GM23338 (cell line): ENCODE results near the gene GPR83. TPM values are rescaled to one million over a fixed set of nuclear protein-coding genes. Genes with fewer than 3 reads are reported as not detected.

Experiments
- ATAC-seq: fragments of 200-7000 bp; cut with Tn5 transposase; 3 replicates; pipeline ENCODE4 v1.9.1; 2020
- DNase-seq: peaks from one replicate; pipeline ENCODE4 v3.0.0-alpha.2; 2015; ENCODE audit warnings: low spot score
- H2AFZ ChIP-seq: fragments of 200-600 bp; sonication (generic); 2 replicates; pipeline ENCODE4 v1.8.0; 2016; ENCODE audit warnings: antibody characterized with exemption, mild to moderate bottlenecking, moderate library complexity
- H3F3A ChIP-seq: fragments of 200-600 bp; sonication (generic); replicated peaks from 2 replicates; pipeline ENCODE4 v1.8.0; 2017; ENCODE audit warnings: antibody characterized with exemption, mixed run types, low read depth
- H3K27ac ChIP-seq: fragments of 200-600 bp; sonication (generic); 2 replicates; pipeline ENCODE4 v1.6.1; 2016; ENCODE audit warnings: low read depth
- H3K27me3 ChIP-seq: fragments of 200-600 bp; sonication (generic); 2 replicates; pipeline ENCODE4 v1.8.0; 2016; ENCODE audit warnings: mild to moderate bottlenecking, mixed run types, moderate library complexity; ENCODE audit not compliant: insufficient read depth
- H3K36me3 ChIP-seq: fragments of 200-600 bp; sonication (generic); 2 replicates; pipeline ENCODE4 v1.8.0; 2016; ENCODE audit warnings: mild to moderate bottlenecking; ENCODE audit not compliant: insufficient read depth
- H3K4me1 ChIP-seq: fragments of 200-600 bp; sonication (generic); 2 replicates; pipeline ENCODE4 v1.8.0; 2016; ENCODE audit warnings: mild to moderate bottlenecking, moderate library complexity; ENCODE audit not compliant: insufficient read depth
- H3K4me2 ChIP-seq: fragments of 200-600 bp; sonication (generic); 2 replicates; pipeline ENCODE4 v1.7.1; 2017; ENCODE audit warnings: mixed run types
- H3K4me3 ChIP-seq: fragments of 200-600 bp; sonication (generic); 2 replicates; pipeline ENCODE4 v1.6.1; 2016; ENCODE audit warnings: mixed run types
- H3K79me2 ChIP-seq: fragments of 200-600 bp; sonication (generic); replicated peaks from 2 replicates; pipeline ENCODE4 v1.8.0; 2017; ENCODE audit warnings: mild to moderate bottlenecking; ENCODE audit not compliant: insufficient read depth
- H3K9me2 ChIP-seq: fragments of 200-600 bp; sonication (generic); 2 replicates; pipeline ENCODE4 v1.8.0; 2017; ENCODE audit not compliant: insufficient read depth
- H4K20me1 ChIP-seq: fragments of 200-600 bp; sonication (generic); replicated peaks from 2 replicates; pipeline ENCODE4 v1.8.0; 2017; ENCODE audit warnings: mild to moderate bottlenecking; ENCODE audit not compliant: insufficient read depth
- H3K27ac Mint-ChIP-seq: 2 replicates; pipeline ENCODE4 v1.8.0; 2020; ENCODE audit warnings: inconsistent platforms, mild to moderate bottlenecking, moderate library complexity, mixed read lengths
- H3K27me3 Mint-ChIP-seq: 3 replicates; pipeline ENCODE4 v1.8.0; 2022; ENCODE audit warnings: low read depth, mild to moderate bottlenecking, moderate library complexity, mixed read lengths, inconsistent platforms; ENCODE audit not compliant: insufficient read depth, poor library complexity
- H3K36me3 Mint-ChIP-seq: 3 replicates; pipeline ENCODE4 v1.8.0; 2021; ENCODE audit warnings: low read depth, mild to moderate bottlenecking, inconsistent platforms, moderate library complexity, mixed read lengths
- H3K4me1 Mint-ChIP-seq: 3 replicates; pipeline ENCODE4 v1.8.0; 2020; ENCODE audit warnings: mild to moderate bottlenecking, inconsistent platforms, mixed read lengths
- H3K4me3 Mint-ChIP-seq: 3 replicates; pipeline ENCODE4 v1.8.0; 2021; ENCODE audit warnings: moderate library complexity, mild to moderate bottlenecking, inconsistent platforms, mixed read lengths
- H3K9me3 Mint-ChIP-seq: 3 replicates; pipeline ENCODE4 v1.8.0; 2020; ENCODE audit warnings: moderate library complexity, mild to moderate bottlenecking, inconsistent platforms, mixed read lengths
- EZH2phosphoT487 ChIP-seq: fragments of 200-600 bp; sonication (generic); IDR thresholded peaks from one replicate; pipeline ENCODE4 v1.8.1; 2018; ENCODE audit warnings: antibody characterized with exemption; ENCODE audit not compliant: unreplicated experiment
- JUNB ChIP-seq: IDR thresholded peaks from one replicate; pipeline ENCODE4 v1.6.1; 2016; ENCODE audit warnings: antibody characterized with exemption; ENCODE audit not compliant: unreplicated experiment
- NANOG ChIP-seq: IDR thresholded peaks from 2 replicates; pipeline ENCODE4 v1.6.1; 2016; ENCODE audit warnings: antibody characterized with exemption, borderline replicate concordance
- POLR2AphosphoS5 ChIP-seq: IDR thresholded peaks from 2 replicates; pipeline ENCODE4 v1.6.1; 2016; ENCODE audit warnings: antibody characterized with exemption, low read depth
- STAT1 ChIP-seq: IDR thresholded peaks from one replicate; pipeline ENCODE4 v1.6.1; 2016; ENCODE audit warnings: antibody characterized with exemption; ENCODE audit not compliant: unreplicated experiment
- polyA plus RNA-seq: library from polyadenylated mRNA; unstranded; fragments of >200 nt; fragmentation: Nextera tagmentation; extraction: Ambion mirVana; gene quantifications from 2 replicates; pipeline ENCODE4 v1.2.1, GENCODE V29; 2016
- total RNA-seq: library from RNA; depleted of rRNA; stranded (reverse); fragments of >200 nt; shearing (Covaris generic); gene quantifications from 2 replicates; pipeline ENCODE4 v1.2.3, GENCODE V29; 2014
- TF ChIP-seq, protein P1 (sequence below), 2 experiments: fragments of 200-600 bp in 1 of 2; sonication (generic) in 1 of 2; conservative IDR thresholded peaks; 2 replicates each; pipeline versions ENCODE4 v1.5.1 to v1.6.1; 2016 to 2017; ENCODE audit warnings: antibody characterized with exemption in 2 of 2, low read depth in 2 of 2, mild to moderate bottlenecking in 2 of 2, moderate library complexity in 1 of 2
- TF ChIP-seq, protein P2 (sequence below): fragments of 250-450 bp; sonication (Bioruptor Pico); IDR thresholded peaks from 2 replicates; pipeline ENCODE4 v1.5.0; 2020; ENCODE audit warnings: mild to moderate bottlenecking, moderate library complexity
- TF ChIP-seq, protein P3 (sequence below): IDR thresholded peaks from 2 replicates; pipeline ENCODE4 v1.6.1; 2016; ENCODE audit warnings: antibody characterized with exemption

GPR83 gene
- total and polyA plus RNA-seq, 2 experiments from 2014 or later = 0.17 to 0.18 TPM

DNA sequence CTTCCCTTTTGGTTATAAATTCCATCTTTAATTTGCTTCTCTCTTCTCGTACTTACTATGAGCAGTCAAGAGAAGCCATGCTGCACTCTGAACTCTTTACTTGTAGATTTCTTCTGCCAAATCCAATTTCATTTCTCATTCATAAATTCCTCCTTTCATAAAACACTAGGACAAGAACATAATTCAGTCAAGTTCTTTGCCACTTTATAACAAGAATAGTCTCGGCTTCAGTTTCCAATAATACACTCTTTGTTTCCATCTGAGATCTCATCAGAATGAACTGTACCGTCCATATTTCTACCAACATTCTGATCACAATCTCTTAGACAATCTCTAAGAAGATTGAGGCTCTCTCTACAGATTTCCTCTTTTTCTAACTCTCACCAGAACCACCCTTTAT, 71.7 kb downstream of the GPR83 start (continued):
- TF ChIP-seq, protein P1, sequence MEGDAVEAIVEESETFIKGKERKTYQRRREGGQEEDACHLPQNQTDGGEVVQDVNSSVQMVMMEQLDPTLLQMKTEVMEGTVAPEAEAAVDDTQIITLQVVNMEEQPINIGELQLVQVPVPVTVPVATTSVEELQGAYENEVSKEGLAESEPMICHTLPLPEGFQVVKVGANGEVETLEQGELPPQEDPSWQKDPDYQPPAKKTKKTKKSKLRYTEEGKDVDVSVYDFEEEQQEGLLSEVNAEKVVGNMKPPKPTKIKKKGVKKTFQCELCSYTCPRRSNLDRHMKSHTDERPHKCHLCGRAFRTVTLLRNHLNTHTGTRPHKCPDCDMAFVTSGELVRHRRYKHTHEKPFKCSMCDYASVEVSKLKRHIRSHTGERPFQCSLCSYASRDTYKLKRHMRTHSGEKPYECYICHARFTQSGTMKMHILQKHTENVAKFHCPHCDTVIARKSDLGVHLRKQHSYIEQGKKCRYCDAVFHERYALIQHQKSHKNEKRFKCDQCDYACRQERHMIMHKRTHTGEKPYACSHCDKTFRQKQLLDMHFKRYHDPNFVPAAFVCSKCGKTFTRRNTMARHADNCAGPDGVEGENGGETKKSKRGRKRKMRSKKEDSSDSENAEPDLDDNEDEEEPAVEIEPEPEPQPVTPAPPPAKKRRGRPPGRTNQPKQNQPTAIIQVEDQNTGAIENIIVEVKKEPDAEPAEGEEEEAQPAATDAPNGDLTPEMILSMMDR (conservative IDR thresholded peaks at IDR 0.05; ENCODE audit: low read depth in 2 of 2) = no peak
- no peak for TF ChIP-seq NANOG

DNA sequence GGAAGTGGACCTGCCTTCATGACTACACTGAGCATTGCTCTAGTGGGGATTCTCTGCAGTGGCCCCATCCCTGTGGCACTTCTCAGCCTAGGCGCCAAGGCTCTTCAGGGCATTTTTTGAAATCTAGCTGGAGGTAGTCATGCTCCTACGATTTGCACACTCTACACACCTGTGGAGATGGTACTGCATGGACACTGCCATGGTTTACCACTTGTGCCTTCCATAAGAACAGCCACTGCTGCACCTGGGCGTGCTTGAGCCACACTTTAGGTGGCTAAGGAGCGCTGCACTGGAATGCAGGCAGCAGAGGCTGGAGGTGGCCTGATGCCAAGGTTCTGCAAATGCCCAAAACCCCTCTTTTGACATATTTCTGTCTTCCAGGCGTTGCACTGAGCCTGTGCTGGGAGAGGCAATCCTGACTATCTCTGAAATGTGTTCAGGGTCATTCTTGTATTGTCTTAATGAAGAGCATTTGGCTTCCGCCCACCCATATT, 72.6 kb downstream of the GPR83 start:
- Histone ChIP-seq H4K20me1 (no peaks in the 10 kb centered on the region), H3K9me2 (no peaks in the 10 kb centered on the region), H3K27ac (no peak overlapping the region), H3K4me2 (no peak overlapping the region), H2AFZ (no peak overlapping the region), H3K4me1 (no peaks in the 10 kb centered on the region), H3F3A (no peaks in the 10 kb centered on the region), H3K79me2 (no peaks in the 10 kb centered on the region), H3K36me3 (no peaks in the 10 kb centered on the region), H3K27me3 (no peaks in the 10 kb centered on the region), H3K4me3 (no peak overlapping the region)
- TF ChIP-seq, protein P2, sequence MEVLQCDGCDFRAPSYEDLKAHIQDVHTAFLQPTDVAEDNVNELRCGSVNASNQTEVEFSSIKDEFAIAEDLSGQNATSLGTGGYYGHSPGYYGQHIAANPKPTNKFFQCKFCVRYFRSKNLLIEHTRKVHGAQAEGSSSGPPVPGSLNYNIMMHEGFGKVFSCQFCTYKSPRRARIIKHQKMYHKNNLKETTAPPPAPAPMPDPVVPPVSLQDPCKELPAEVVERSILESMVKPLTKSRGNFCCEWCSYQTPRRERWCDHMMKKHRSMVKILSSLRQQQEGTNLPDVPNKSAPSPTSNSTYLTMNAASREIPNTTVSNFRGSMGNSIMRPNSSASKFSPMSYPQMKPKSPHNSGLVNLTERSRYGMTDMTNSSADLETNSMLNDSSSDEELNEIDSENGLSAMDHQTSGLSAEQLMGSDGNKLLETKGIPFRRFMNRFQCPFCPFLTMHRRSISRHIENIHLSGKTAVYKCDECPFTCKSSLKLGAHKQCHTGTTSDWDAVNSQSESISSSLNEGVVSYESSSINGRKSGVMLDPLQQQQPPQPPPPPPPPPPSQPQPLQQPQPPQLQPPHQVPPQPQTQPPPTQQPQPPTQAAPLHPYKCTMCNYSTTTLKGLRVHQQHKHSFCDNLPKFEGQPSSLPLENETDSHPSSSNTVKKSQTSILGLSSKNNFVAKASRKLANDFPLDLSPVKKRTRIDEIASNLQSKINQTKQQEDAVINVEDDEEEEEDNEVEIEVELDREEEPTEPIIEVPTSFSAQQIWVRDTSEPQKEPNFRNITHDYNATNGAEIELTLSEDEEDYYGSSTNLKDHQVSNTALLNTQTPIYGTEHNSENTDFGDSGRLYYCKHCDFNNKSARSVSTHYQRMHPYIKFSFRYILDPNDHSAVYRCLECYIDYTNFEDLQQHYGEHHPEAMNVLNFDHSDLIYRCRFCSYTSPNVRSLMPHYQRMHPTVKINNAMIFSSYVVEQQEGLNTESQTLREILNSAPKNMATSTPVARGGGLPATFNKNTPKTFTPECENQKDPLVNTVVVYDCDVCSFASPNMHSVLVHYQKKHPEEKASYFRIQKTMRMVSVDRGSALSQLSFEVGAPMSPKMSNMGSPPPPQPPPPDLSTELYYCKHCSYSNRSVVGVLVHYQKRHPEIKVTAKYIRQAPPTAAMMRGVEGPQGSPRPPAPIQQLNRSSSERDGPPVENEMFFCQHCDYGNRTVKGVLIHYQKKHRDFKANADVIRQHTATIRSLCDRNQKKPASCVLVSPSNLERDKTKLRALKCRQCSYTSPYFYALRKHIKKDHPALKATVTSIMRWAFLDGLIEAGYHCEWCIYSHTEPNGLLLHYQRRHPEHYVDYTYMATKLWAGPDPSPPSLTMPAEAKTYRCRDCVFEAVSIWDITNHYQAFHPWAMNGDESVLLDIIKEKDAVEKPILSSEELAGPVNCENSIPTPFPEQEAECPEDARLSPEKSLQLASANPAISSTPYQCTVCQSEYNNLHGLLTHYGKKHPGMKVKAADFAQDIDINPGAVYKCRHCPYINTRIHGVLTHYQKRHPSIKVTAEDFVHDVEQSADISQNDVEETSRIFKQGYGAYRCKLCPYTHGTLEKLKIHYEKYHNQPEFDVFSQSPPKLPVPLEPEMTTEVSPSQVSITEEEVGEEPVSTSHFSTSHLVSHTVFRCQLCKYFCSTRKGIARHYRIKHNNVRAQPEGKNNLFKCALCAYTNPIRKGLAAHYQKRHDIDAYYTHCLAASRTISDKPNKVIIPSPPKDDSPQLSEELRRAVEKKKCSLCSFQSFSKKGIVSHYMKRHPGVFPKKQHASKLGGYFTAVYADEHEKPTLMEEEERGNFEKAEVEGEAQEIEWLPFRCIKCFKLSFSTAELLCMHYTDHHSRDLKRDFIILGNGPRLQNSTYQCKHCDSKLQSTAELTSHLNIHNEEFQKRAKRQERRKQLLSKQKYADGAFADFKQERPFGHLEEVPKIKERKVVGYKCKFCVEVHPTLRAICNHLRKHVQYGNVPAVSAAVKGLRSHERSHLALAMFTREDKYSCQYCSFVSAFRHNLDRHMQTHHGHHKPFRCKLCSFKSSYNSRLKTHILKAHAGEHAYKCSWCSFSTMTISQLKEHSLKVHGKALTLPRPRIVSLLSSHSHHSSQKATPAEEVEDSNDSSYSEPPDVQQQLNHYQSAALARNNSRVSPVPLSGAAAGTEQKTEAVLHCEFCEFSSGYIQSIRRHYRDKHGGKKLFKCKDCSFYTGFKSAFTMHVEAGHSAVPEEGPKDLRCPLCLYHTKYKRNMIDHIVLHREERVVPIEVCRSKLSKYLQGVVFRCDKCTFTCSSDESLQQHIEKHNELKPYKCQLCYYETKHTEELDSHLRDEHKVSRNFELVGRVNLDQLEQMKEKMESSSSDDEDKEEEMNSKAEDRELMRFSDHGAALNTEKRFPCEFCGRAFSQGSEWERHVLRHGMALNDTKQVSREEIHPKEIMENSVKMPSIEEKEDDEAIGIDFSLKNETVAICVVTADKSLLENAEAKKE = no peak
- TF ChIP-seq STAT1 = no peak
- no peak for TF ChIP-seq POLR2AphosphoS5
- no peak for TF ChIP-seq EZH2phosphoT487
- TF ChIP-seq JUNB = no peak
- no peak for TF ChIP-seq NANOG
- TF ChIP-seq, protein P3, sequence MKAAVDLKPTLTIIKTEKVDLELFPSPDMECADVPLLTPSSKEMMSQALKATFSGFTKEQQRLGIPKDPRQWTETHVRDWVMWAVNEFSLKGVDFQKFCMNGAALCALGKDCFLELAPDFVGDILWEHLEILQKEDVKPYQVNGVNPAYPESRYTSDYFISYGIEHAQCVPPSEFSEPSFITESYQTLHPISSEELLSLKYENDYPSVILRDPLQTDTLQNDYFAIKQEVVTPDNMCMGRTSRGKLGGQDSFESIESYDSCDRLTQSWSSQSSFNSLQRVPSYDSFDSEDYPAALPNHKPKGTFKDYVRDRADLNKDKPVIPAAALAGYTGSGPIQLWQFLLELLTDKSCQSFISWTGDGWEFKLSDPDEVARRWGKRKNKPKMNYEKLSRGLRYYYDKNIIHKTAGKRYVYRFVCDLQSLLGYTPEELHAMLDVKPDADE = no peak
- TF ChIP-seq, protein P1 (conservative IDR thresholded peaks at IDR 0.05; ENCODE audit: low read depth in 2 of 2) = no peak
- Mint-ChIP-seq H3K9me3 (no peaks in the 10 kb centered on the region), H3K36me3 (no peaks in the 10 kb centered on the region), H3K27me3 (peaks cover 2% of the 10 kb centered on the region), H3K4me3 (no peak overlapping the region), H3K27ac (no peak overlapping the region), H3K4me1 (no peaks in the 10 kb centered on the region)
- ATAC-seq = no peak
- DNase-seq = no peak
